ENCODE measurements around the gene PLXDC1.
A peak's percentile ranks its signal among the peaks of the same experiment; 100 is the strongest.

PLXDC1 gene

GRCh38 chr17:39166437-39167335, 15.2 kb upstream of the PLXDC1 start:
- Histone ChIP-seq H3K36me3 (replicated peaks) (no peaks in the 10 kb centered on the region), H3K27ac (no peak overlapping the region), H3K27me3 (replicated peaks) (peaks cover 17% of the 10 kb centered on the region), H3K4me3 (ENCODE audit: low read depth, low read length) (no peak overlapping the region)
- in situ Hi-C loops (cut with HindIII; ENCODE audit: low pct_ligation_motif_present, low sequenced_read_pairs): no loop called here
- no peak for TF ChIP-seq CTCF (IDR thresholded peaks at IDR 0.05; ENCODE audit: low read depth, low read length, missing control alignments)
- no peak for DNase-seq

DNA sequence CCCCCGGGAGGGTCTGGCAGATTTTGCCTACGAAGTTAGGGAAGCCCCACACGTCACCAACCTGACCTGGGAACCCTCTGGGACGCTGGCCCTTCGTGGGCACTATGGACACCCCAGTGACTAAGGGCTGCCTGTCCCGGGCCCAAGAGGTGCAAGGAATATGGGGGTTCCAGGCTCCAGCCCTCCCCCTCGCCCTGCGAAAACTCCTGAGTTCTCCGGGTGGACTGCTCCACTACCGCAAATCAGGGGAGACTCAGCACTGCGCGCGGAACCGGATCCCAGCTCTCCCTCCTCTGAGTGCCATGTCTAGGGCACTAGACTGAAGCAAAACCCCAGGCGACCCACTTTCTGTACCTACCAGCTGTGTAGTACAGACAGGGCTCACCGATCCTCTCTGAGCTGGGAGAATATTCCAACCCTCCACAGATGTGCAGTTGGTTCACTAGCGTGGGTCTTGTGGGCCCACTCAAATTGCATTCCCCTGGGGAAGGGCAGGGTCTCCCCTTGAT, 14.5 kb upstream of the PLXDC1 start, which contains the start of gene ARL5C:
Gene ARL5C (minus strand): TSS at position 321 of the 509 bp plus-strand sequence. CDS start 401 bp downstream, outside the sequence.
- in situ Hi-C loops (cut with HindIII; ENCODE audit: low pct_ligation_motif_present, low sequenced_read_pairs): no loop called here
- Histone ChIP-seq H3K27ac (no peak within 1 kb of the TSS), H3K4me3 (ENCODE audit: low read depth, low read length) (peak within 1 kb of the TSS; percentile 62), H3K36me3 (replicated peaks) (no peaks in the 10 kb centered on the region), H3K27me3 (replicated peaks) (peaks cover 17% of the 10 kb centered on the region)
- TF ChIP-seq CTCF (IDR thresholded peaks at IDR 0.05; ENCODE audit: low read depth, low read length, missing control alignments): no peak
- no peak for DNase-seq

- peaks cover 17% of the 10 kb centered on the region for H3K27me3 ChIP-seq (replicated peaks)
- no peak overlapping the region for H3K27ac ChIP-seq
- peak overlapping the region; percentile 62 for H3K4me3 ChIP-seq (ENCODE audit: low read depth, low read length)
- in situ Hi-C loops (cut with HindIII; ENCODE audit: low pct_ligation_motif_present, low sequenced_read_pairs): no loop called here
- TF ChIP-seq CTCF (IDR thresholded peaks at IDR 0.05; ENCODE audit: low read depth, low read length, missing control alignments): no peak
- DNase-seq: no peak
- H3K36me3 ChIP-seq (replicated peaks): no peaks in the 10 kb centered on the region
Observed at GRCh38 chr17:39165178-39165840, 13.9 kb upstream of the PLXDC1 start.

DNA sequence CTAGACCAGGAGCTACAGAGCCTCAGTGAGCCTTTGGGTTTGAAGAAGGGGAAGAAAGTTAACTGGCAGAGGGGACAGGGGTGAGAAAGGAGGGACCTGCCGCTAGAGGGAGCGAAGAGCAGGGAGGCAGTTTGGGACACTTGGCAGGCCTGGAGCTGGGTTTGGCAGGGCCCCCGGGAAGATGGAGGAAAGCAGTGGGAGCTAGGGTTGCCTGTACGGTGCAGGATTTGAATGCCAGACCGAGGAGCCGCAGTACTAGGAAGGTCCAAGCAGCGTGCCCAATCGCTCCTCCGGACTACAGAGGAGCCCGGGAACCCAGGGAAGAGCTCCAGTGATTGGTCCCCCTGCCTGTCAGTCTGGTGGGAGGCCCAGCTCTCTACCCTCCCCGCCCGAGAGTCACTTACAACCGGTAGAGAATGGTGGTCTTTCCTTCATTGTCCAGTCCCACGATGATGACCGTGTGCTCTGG, 13.3 kb upstream of the PLXDC1 start:
- H3K4me3 ChIP-seq (ENCODE audit: low read depth, low read length): peak overlapping the region; percentile 62
- in situ Hi-C loops (cut with HindIII; ENCODE audit: low pct_ligation_motif_present, low sequenced_read_pairs): no loop called here
- TF ChIP-seq CTCF (IDR thresholded peaks at IDR 0.05; ENCODE audit: low read depth, low read length, missing control alignments): peak; percentile 94
- peak; percentile 90 for DNase-seq
- H3K36me3 ChIP-seq (replicated peaks): no peaks in the 10 kb centered on the region
- no peak overlapping the region for H3K27ac ChIP-seq
- peaks cover 17% of the 10 kb centered on the region for H3K27me3 ChIP-seq (replicated peaks)

GRCh38 chr17:39161962-39162361, 10.5 kb upstream of the PLXDC1 start:
- Histone ChIP-seq H3K4me3 (ENCODE audit: low read depth, low read length) (no peak overlapping the region), H3K27ac (no peak overlapping the region), H3K27me3 (replicated peaks) (peaks cover 14% of the 10 kb centered on the region), H3K36me3 (replicated peaks) (no peaks in the 10 kb centered on the region)
- no peak for TF ChIP-seq CTCF (IDR thresholded peaks at IDR 0.05; ENCODE audit: low read depth, low read length, missing control alignments)
- DNase-seq: no peak
- in situ Hi-C loops (cut with HindIII; ENCODE audit: low pct_ligation_motif_present, low sequenced_read_pairs): no loop called here
